Stimulated activated CD8-positive, alpha-beta memory T cell treated with anti-CD3 and anti-CD28 coated beads, Interleukin-7, amount 100 ng/mL, for 4 hours (primary cell): ENCODE results near the gene KBTBD13.

Experiments used
- DNase-seq, 2 donors: peaks; one replicate each; pipeline ENCODE4 v3.0.0-alpha.2; 2020; ENCODE audit warnings: low read depth in 2 of 2

The KBTBD13 gene

DNA sequence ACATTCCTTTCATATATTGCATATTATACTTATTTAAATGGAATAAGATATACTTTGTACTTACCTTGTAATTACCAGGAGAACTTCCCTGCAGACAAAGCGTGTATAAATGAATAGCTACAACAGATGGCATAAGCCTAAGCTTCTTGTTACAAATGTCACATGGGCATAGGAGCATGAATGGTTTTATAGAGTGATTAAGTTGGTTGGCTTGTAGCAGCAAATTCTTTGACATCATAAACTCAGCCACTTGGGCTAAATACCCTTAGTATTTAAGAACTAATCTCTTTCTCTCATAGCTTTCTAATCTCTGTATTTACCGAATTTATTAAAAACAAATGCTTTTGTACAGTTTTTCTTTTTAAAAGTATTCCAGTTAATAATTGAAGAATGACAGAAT, 38.5 kb downstream of the KBTBD13 start, which contains the start of gene UBAP1L:
Gene UBAP1L, minus strand, starts transcription at position 115 of the 400 bp plus-strand sequence. CDS start 8,985 bp downstream, outside the sequence.
- DNase-seq: no peak

DNA sequence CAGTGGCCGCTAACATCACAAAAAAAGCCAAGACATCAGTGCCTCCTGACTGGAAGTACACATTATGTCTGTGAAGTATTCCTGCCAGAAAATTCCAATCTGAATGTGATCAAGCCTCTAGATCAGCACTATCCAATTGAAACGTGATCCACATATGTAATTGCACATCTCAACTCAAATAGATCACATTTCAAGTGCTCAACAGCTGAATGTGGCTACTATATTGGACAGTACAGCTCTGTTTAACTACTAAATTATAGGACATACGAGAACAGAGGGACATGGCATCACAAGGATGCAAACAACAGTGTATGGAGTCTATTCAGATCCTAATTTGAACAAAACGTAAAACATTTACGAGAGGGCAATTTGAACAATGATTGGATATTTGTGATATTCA, 39.0 kb downstream of the KBTBD13 start:
- no peak for DNase-seq
